COLO668 (cell line): ENCODE results near the gene CYB5RL.

Source experiments
- DNase-seq: peaks from one replicate; lab custom pipeline; 2025; ENCODE audit not compliant: unreplicated experiment; lab: John Stamatoyannopoulos, UW

CYB5RL gene

GRCh38 chr1:54163051-54163450, 36.8 kb downstream of the CYB5RL start:
- DNase-seq = no peak

- no peak for DNase-seq
Measured at GRCh38 chr1:54161495-54162168, 38.2 kb downstream of the CYB5RL start.

- DNase-seq = no peak
Measured at GRCh38 chr1:54160351-54160750, 39.5 kb downstream of the CYB5RL start.

- DNase-seq = no peak
Measured at GRCh38 chr1:54159733-54160316, 40.0 kb downstream of the CYB5RL start.

- DNase-seq = no peak
Measured at GRCh38 chr1:54158071-54158470, 41.8 kb downstream of the CYB5RL start.

GRCh38 chr1:54157401-54157800, 42.4 kb downstream of the CYB5RL start:
- DNase-seq = no peak

GRCh38 chr1:54156986-54157385, 42.8 kb downstream of the CYB5RL start:
- DNase-seq = no peak

- DNase-seq = no peak
Measured at GRCh38 chr1:54156201-54156600, 43.6 kb downstream of the CYB5RL start.

GRCh38 chr1:54153535-54154439, 46.0 kb downstream of the CYB5RL start:
- no peak for DNase-seq

- no peak for DNase-seq
Measured at GRCh38 chr1:54152696-54153095, 47.1 kb downstream of the CYB5RL start, which contains the start of gene CDCP2. Gene CDCP2, minus strand, starts transcription at chr1:54153000. Its CDS starts 78 bp downstream, at chr1:54152922.

GRCh38 chr1:54151013-54151412, 48.8 kb downstream of the CYB5RL start:
- no peak for DNase-seq
